ENCODE measurements around the gene PSD2.

PSD2 gene

GRCh38 chr5:139799359-139799758, 3.8 kb downstream of the PSD2 start:
- no peak overlapping the region for H3K27ac ChIP-seq (ENCODE audit: low read depth, low read length)
- peaks cover 40 to 72% (median 61%) of the 10 kb centered on the region in 5 donors for H3K27me3 ChIP-seq (ENCODE audit: control insufficient read depth in 5 of 5, insufficient read depth in 4 of 5, low read length in 5 of 5)
- no peak overlapping the region for H3K9ac ChIP-seq (ENCODE audit: low read length in 5 of 5)
- H3K36me3 ChIP-seq (ENCODE audit: control insufficient read depth in 5 of 5, insufficient read depth in 5 of 5, low read length in 5 of 5) = no peaks in the 10 kb centered on the region
- no peak overlapping the region for H3K4me3 ChIP-seq (ENCODE audit: low read depth in 1 of 5, low read length in 5 of 5)
- H3K9me3 ChIP-seq (ENCODE audit: control insufficient read depth in 5 of 5, low read length in 5 of 5) = no peaks in the 10 kb centered on the region
- H3K4me1 ChIP-seq (ENCODE audit: control insufficient read depth in 5 of 5, insufficient read depth in 5 of 5, low read length in 5 of 5) = peaks cover 0 to 9% (median 4%) of the 10 kb centered on the region in 5 donors

GRCh38 chr5:139803978-139804377, 8.4 kb downstream of the PSD2 start:
- H3K36me3 ChIP-seq (ENCODE audit: control insufficient read depth in 5 of 5, insufficient read depth in 5 of 5, low read length in 5 of 5) = no peaks in the 10 kb centered on the region
- peaks cover 15 to 40% (median 29%) of the 10 kb centered on the region in 5 donors for H3K27me3 ChIP-seq (ENCODE audit: control insufficient read depth in 5 of 5, insufficient read depth in 4 of 5, low read length in 5 of 5)
- no peak overlapping the region for H3K27ac ChIP-seq (ENCODE audit: low read depth, low read length)
- no peak overlapping the region for H3K9ac ChIP-seq (ENCODE audit: low read length in 5 of 5)
- H3K9me3 ChIP-seq (ENCODE audit: control insufficient read depth in 5 of 5, low read length in 5 of 5) = no peaks in the 10 kb centered on the region
- H3K4me1 ChIP-seq (ENCODE audit: control insufficient read depth in 5 of 5, insufficient read depth in 5 of 5, low read length in 5 of 5) = no peaks in the 10 kb centered on the region
- H3K4me3 ChIP-seq (ENCODE audit: low read depth in 1 of 5, low read length in 5 of 5) = no peak overlapping the region

GRCh38 chr5:139804800-139805397, 9.3 kb downstream of the PSD2 start:
- Histone ChIP-seq H3K4me3 (ENCODE audit: low read depth in 1 of 5, low read length in 5 of 5) (no peak overlapping the region), H3K36me3 (ENCODE audit: control insufficient read depth in 5 of 5, insufficient read depth in 5 of 5, low read length in 5 of 5) (no peaks in the 10 kb centered on the region), H3K9ac (ENCODE audit: low read length in 5 of 5) (no peak overlapping the region)

GRCh38 chr5:139805545-139805944, 9.9 kb downstream of the PSD2 start:
- Histone ChIP-seq H3K4me1 (ENCODE audit: control insufficient read depth in 5 of 5, insufficient read depth in 5 of 5, low read length in 5 of 5) (no peaks in the 10 kb centered on the region), H3K36me3 (ENCODE audit: control insufficient read depth in 5 of 5, insufficient read depth in 5 of 5, low read length in 5 of 5) (no peaks in the 10 kb centered on the region), H3K27ac (ENCODE audit: low read depth, low read length) (no peak overlapping the region), H3K4me3 (ENCODE audit: low read depth in 1 of 5, low read length in 5 of 5) (no peak overlapping the region), H3K9ac (ENCODE audit: low read length in 5 of 5) (no peak overlapping the region), H3K27me3 (ENCODE audit: control insufficient read depth in 5 of 5, insufficient read depth in 4 of 5, low read length in 5 of 5) (peaks cover 3 to 30% (median 23%) of the 10 kb centered on the region in 5 donors), H3K9me3 (ENCODE audit: control insufficient read depth in 5 of 5, low read length in 5 of 5) (no peaks in the 10 kb centered on the region)

More at GRCh38 chr5:139804800-139805397, 9.3 kb downstream of the PSD2 start:
- Histone ChIP-seq H3K9me3 (ENCODE audit: control insufficient read depth in 5 of 5, low read length in 5 of 5) (no peaks in the 10 kb centered on the region), H3K27me3 (ENCODE audit: control insufficient read depth in 5 of 5, insufficient read depth in 4 of 5, low read length in 5 of 5) (peaks cover 6 to 35% (median 20%) of the 10 kb centered on the region in 5 donors), H3K4me1 (ENCODE audit: control insufficient read depth in 5 of 5, insufficient read depth in 5 of 5, low read length in 5 of 5) (no peaks in the 10 kb centered on the region), H3K27ac (ENCODE audit: low read depth, low read length) (no peak overlapping the region)

- H3K27ac ChIP-seq (ENCODE audit: low read depth, low read length) = no peak overlapping the region
- H3K4me3 ChIP-seq (ENCODE audit: low read depth in 1 of 5, low read length in 5 of 5) = no peak overlapping the region
- H3K9ac ChIP-seq (ENCODE audit: low read length in 5 of 5) = no peak overlapping the region
- peaks cover 3 to 30% (median 24%) of the 10 kb centered on the region in 5 donors for H3K27me3 ChIP-seq (ENCODE audit: control insufficient read depth in 5 of 5, insufficient read depth in 4 of 5, low read length in 5 of 5)
- no peaks in the 10 kb centered on the region for H3K9me3 ChIP-seq (ENCODE audit: control insufficient read depth in 5 of 5, low read length in 5 of 5)
- H3K36me3 ChIP-seq (ENCODE audit: control insufficient read depth in 5 of 5, insufficient read depth in 5 of 5, low read length in 5 of 5) = no peaks in the 10 kb centered on the region
- no peaks in the 10 kb centered on the region for H3K4me1 ChIP-seq (ENCODE audit: control insufficient read depth in 5 of 5, insufficient read depth in 5 of 5, low read length in 5 of 5)
Measured at GRCh38 chr5:139806111-139806510, 10.5 kb downstream of the PSD2 start.

GRCh38 chr5:139806726-139807646, 11.4 kb downstream of the PSD2 start:
- Histone ChIP-seq H3K9me3 (ENCODE audit: control insufficient read depth in 5 of 5, low read length in 5 of 5) (no peaks in the 10 kb centered on the region), H3K36me3 (ENCODE audit: control insufficient read depth in 5 of 5, insufficient read depth in 5 of 5, low read length in 5 of 5) (no peaks in the 10 kb centered on the region), H3K4me1 (ENCODE audit: control insufficient read depth in 5 of 5, insufficient read depth in 5 of 5, low read length in 5 of 5) (no peaks in the 10 kb centered on the region), H3K9ac (ENCODE audit: low read length in 5 of 5) (no peak overlapping the region), H3K27ac (ENCODE audit: low read depth, low read length) (no peak overlapping the region), H3K27me3 (ENCODE audit: control insufficient read depth in 5 of 5, insufficient read depth in 4 of 5, low read length in 5 of 5) (peaks cover 0 to 30% (median 19%) of the 10 kb centered on the region in 5 donors), H3K4me3 (ENCODE audit: low read depth in 1 of 5, low read length in 5 of 5) (no peak overlapping the region)

- no peaks in the 10 kb centered on the region for H3K4me1 ChIP-seq (ENCODE audit: control insufficient read depth in 5 of 5, insufficient read depth in 5 of 5, low read length in 5 of 5)
- no peaks in the 10 kb centered on the region for H3K36me3 ChIP-seq (ENCODE audit: control insufficient read depth in 5 of 5, insufficient read depth in 5 of 5, low read length in 5 of 5)
- H3K4me3 ChIP-seq (ENCODE audit: low read depth in 1 of 5, low read length in 5 of 5) = no peak overlapping the region
- H3K27me3 ChIP-seq (ENCODE audit: control insufficient read depth in 5 of 5, insufficient read depth in 4 of 5, low read length in 5 of 5) = peaks cover 0 to 27% (median 13%) of the 10 kb centered on the region in 5 donors
- H3K9ac ChIP-seq (ENCODE audit: low read length in 5 of 5) = no peak overlapping the region
- H3K27ac ChIP-seq (ENCODE audit: low read depth, low read length) = no peak overlapping the region
- H3K9me3 ChIP-seq (ENCODE audit: control insufficient read depth in 5 of 5, low read length in 5 of 5) = no peaks in the 10 kb centered on the region
Measured at GRCh38 chr5:139807647-139808030, 12.0 kb downstream of the PSD2 start.

GRCh38 chr5:139808481-139809330, 13.1 kb downstream of the PSD2 start:
- no peaks in the 10 kb centered on the region for H3K4me1 ChIP-seq (ENCODE audit: control insufficient read depth in 5 of 5, insufficient read depth in 5 of 5, low read length in 5 of 5)
- H3K9me3 ChIP-seq (ENCODE audit: control insufficient read depth in 5 of 5, low read length in 5 of 5) = no peaks in the 10 kb centered on the region
- no peak overlapping the region for H3K4me3 ChIP-seq (ENCODE audit: low read depth in 1 of 5, low read length in 5 of 5)
- no peak overlapping the region for H3K9ac ChIP-seq (ENCODE audit: low read length in 5 of 5)
- H3K27ac ChIP-seq (ENCODE audit: low read depth, low read length) = no peak overlapping the region
- H3K36me3 ChIP-seq (ENCODE audit: control insufficient read depth in 5 of 5, insufficient read depth in 5 of 5, low read length in 5 of 5) = no peaks in the 10 kb centered on the region
- peaks cover 0 to 16% (median 7%) of the 10 kb centered on the region in 5 donors for H3K27me3 ChIP-seq (ENCODE audit: control insufficient read depth in 5 of 5, insufficient read depth in 4 of 5, low read length in 5 of 5)

GRCh38 chr5:139809331-139809810, 13.8 kb downstream of the PSD2 start:
- peaks cover 0 to 12% (median 4%) of the 10 kb centered on the region in 5 donors for H3K27me3 ChIP-seq (ENCODE audit: control insufficient read depth in 5 of 5, insufficient read depth in 4 of 5, low read length in 5 of 5)
- H3K27ac ChIP-seq (ENCODE audit: low read depth, low read length) = no peak overlapping the region
- no peaks in the 10 kb centered on the region for H3K9me3 ChIP-seq (ENCODE audit: control insufficient read depth in 5 of 5, low read length in 5 of 5)
- no peak overlapping the region for H3K4me3 ChIP-seq (ENCODE audit: low read depth in 1 of 5, low read length in 5 of 5)
- no peaks in the 10 kb centered on the region for H3K36me3 ChIP-seq (ENCODE audit: control insufficient read depth in 5 of 5, insufficient read depth in 5 of 5, low read length in 5 of 5)
- H3K9ac ChIP-seq (ENCODE audit: low read length in 5 of 5) = no peak overlapping the region
- no peaks in the 10 kb centered on the region for H3K4me1 ChIP-seq (ENCODE audit: control insufficient read depth in 5 of 5, insufficient read depth in 5 of 5, low read length in 5 of 5)
